Measurements from ENCODE around the gene STAMBPL1. TPM values are rescaled to one million over a fixed set of nuclear protein-coding genes. Genes with fewer than 3 reads are reported as not detected.
A peak's percentile ranks its signal among the peaks of the same experiment; 100 is the strongest.

The STAMBPL1 gene
- total RNA-seq, 3 donors from 2014 or later (not counting 1 experiment from before 2014, with no cell fraction given) = 14.8 to 30.3 (median 18.1) TPM

GRCh38 chr10:88848499-88848898 is 31.5 kb upstream of the STAMBPL1 start:
- Mint-ChIP-seq H3K27ac (no peak overlapping the region), H3K27me3 (ENCODE audit: low read depth in 2 of 2) (peaks cover 9 to 21% of the 10 kb centered on the region in 2 donors), H3K9me3 (no peaks in the 10 kb centered on the region), H3K4me1 (no peaks in the 10 kb centered on the region), H3K36me3 (no peaks in the 10 kb centered on the region), H3K4me3 (no peak overlapping the region)
- TF ChIP-seq CTCF (IDR thresholded peaks at IDR 0.05) = no peak
- Histone ChIP-seq H3K27me3 (ENCODE audit: control insufficient read depth, insufficient read depth, low read length) (no peaks in the 10 kb centered on the region), H3K4me3 (ENCODE audit: low read length) (no peak overlapping the region), H3K9me3 (ENCODE audit: control insufficient read depth, insufficient read depth, low read length) (no peaks in the 10 kb centered on the region), H3K36me3 (ENCODE audit: control insufficient read depth, insufficient read depth, low read length) (no peaks in the 10 kb centered on the region), H3K4me1 (ENCODE audit: control insufficient read depth, insufficient read depth, low read length) (no peaks in the 10 kb centered on the region), H3K27ac (ENCODE audit: low read length) (no peak overlapping the region)
- intact Hi-C loops (cut with micrococcal nuclease) = no loop called here
- ATAC-seq = no peak
- DNase-seq = no peak
- 0% methylated on average over 1 of the region's 1 CpG for WGBS (ENCODE audit: insufficient coverage)

- WGBS (ENCODE audit: insufficient coverage) = 100% methylated on average over 1 of the region's 1 CpG
- no peaks in the 10 kb centered on the region for H3K36me3 Mint-ChIP-seq
- no peak overlapping the region for H3K4me3 ChIP-seq (ENCODE audit: low read length)
- no peaks in the 10 kb centered on the region for H3K4me1 Mint-ChIP-seq
- H3K27me3 Mint-ChIP-seq (ENCODE audit: low read depth in 2 of 2) = peaks cover 6 to 17% of the 10 kb centered on the region in 2 donors
- H3K9me3 Mint-ChIP-seq = no peaks in the 10 kb centered on the region
- ATAC-seq = no peak
- H3K4me1 ChIP-seq (ENCODE audit: control insufficient read depth, insufficient read depth, low read length) = no peaks in the 10 kb centered on the region
- no peaks in the 10 kb centered on the region for H3K9me3 ChIP-seq (ENCODE audit: control insufficient read depth, insufficient read depth, low read length)
- no peak for TF ChIP-seq CTCF (IDR thresholded peaks at IDR 0.05)
- no peak for DNase-seq
- no peaks in the 10 kb centered on the region for H3K27me3 ChIP-seq (ENCODE audit: control insufficient read depth, insufficient read depth, low read length)
- no peaks in the 10 kb centered on the region for H3K36me3 ChIP-seq (ENCODE audit: control insufficient read depth, insufficient read depth, low read length)
- intact Hi-C loops (cut with micrococcal nuclease) = no loop called here
- H3K27ac Mint-ChIP-seq = no peak overlapping the region
- no peak overlapping the region for H3K4me3 Mint-ChIP-seq
- H3K27ac ChIP-seq (ENCODE audit: low read length) = no peak overlapping the region
Observed at GRCh38 chr10:88849234-88849633, 30.8 kb upstream of the STAMBPL1 start.

- Mint-ChIP-seq H3K4me3 (no peak overlapping the region), H3K36me3 (no peaks in the 10 kb centered on the region), H3K27me3 (ENCODE audit: low read depth in 2 of 2) (peaks cover 4 to 8% of the 10 kb centered on the region in 2 donors), H3K4me1 (no peaks in the 10 kb centered on the region), H3K27ac (no peak overlapping the region), H3K9me3 (no peaks in the 10 kb centered on the region)
- Histone ChIP-seq H3K36me3 (ENCODE audit: control insufficient read depth, insufficient read depth, low read length) (no peaks in the 10 kb centered on the region), H3K4me1 (ENCODE audit: control insufficient read depth, insufficient read depth, low read length) (no peaks in the 10 kb centered on the region), H3K4me3 (ENCODE audit: low read length) (no peak overlapping the region), H3K27me3 (ENCODE audit: control insufficient read depth, insufficient read depth, low read length) (no peaks in the 10 kb centered on the region), H3K27ac (ENCODE audit: low read length) (no peak overlapping the region), H3K9me3 (ENCODE audit: control insufficient read depth, insufficient read depth, low read length) (no peaks in the 10 kb centered on the region)
- intact Hi-C loops (cut with micrococcal nuclease) = no loop called here
- ATAC-seq (no peak), DNase-seq (no peak)
- WGBS (ENCODE audit: insufficient coverage) = 100% methylated on average over 1 of the region's 1 CpG
- TF ChIP-seq CTCF (IDR thresholded peaks at IDR 0.05) = no peak
Observed at GRCh38 chr10:88850712-88851111, 29.3 kb upstream of the STAMBPL1 start.

- H3K4me3 ChIP-seq (ENCODE audit: low read length) = no peak within 1 kb of the TSS
- Mint-ChIP-seq H3K27ac (no peak within 1 kb of the TSS), H3K4me1 (no peaks in the 10 kb centered on the region), H3K36me3 (no peaks in the 10 kb centered on the region), H3K4me3 (no peak within 1 kb of the TSS), H3K9me3 (no peaks in the 10 kb centered on the region), H3K27me3 (ENCODE audit: low read depth in 2 of 2) (peaks cover 3 to 6% of the 10 kb centered on the region in 2 donors)
- 56% methylated on average over 5 of the region's 5 CpGs for whole genome bisulfite sequencing (ENCODE audit: insufficient coverage)
- DNase-seq (no peak), ATAC-seq (peak in 1 of 3 donors; percentile 48)
- TF ChIP-seq CTCF (IDR thresholded peaks at IDR 0.05) = no peak
- intact Hi-C loops (cut with micrococcal nuclease) = no loop called here
- H3K4me1 ChIP-seq (ENCODE audit: control insufficient read depth, insufficient read depth, low read length) = no peaks in the 10 kb centered on the region
- H3K27ac ChIP-seq (ENCODE audit: low read length) = no peak within 1 kb of the TSS
- no peaks in the 10 kb centered on the region for H3K9me3 ChIP-seq (ENCODE audit: control insufficient read depth, insufficient read depth, low read length)
- no peaks in the 10 kb centered on the region for H3K36me3 ChIP-seq (ENCODE audit: control insufficient read depth, insufficient read depth, low read length)
- no peaks in the 10 kb centered on the region for H3K27me3 ChIP-seq (ENCODE audit: control insufficient read depth, insufficient read depth, low read length)
Observed at GRCh38 chr10:88851706-88852105, 28.3 kb upstream of the STAMBPL1 start, which contains the start of gene ANKRD22. ANKRD22 (minus strand) TSS chr10:88851844; CDS start chr10:88851607, 237 bp downstream.

Data from natural killer cell (primary cell).